Measurements from ENCODE around the gene ATG4C.
"Not testable (repeated sequence)": the region's sequence is repeated elsewhere in the genome, so short reads cannot be mapped to it uniquely, and the experiment has no call there.

ATG4C gene

DNA sequence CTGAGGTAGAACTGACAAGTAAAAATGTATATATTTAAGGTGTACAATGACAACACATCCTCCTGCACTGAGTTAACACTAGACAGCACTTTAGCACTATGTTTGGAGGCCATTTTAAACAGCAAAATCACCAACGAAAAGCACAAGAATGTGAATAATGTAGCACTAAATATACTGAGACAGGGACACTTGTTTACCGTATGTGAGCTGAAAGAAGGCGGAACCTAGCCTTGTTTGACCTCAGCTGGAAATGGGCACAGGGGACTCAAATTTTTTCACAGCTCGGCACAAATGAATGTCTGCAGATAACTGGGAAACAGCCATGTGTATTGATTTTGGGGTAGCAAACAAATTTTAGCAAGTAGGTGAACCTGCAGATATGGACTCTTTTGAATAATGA is 18.0 kb upstream of the ATG4C start:
- TF ChIP-seq, protein P1, sequence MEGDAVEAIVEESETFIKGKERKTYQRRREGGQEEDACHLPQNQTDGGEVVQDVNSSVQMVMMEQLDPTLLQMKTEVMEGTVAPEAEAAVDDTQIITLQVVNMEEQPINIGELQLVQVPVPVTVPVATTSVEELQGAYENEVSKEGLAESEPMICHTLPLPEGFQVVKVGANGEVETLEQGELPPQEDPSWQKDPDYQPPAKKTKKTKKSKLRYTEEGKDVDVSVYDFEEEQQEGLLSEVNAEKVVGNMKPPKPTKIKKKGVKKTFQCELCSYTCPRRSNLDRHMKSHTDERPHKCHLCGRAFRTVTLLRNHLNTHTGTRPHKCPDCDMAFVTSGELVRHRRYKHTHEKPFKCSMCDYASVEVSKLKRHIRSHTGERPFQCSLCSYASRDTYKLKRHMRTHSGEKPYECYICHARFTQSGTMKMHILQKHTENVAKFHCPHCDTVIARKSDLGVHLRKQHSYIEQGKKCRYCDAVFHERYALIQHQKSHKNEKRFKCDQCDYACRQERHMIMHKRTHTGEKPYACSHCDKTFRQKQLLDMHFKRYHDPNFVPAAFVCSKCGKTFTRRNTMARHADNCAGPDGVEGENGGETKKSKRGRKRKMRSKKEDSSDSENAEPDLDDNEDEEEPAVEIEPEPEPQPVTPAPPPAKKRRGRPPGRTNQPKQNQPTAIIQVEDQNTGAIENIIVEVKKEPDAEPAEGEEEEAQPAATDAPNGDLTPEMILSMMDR (IDR thresholded peaks at IDR 0.05; ENCODE audit: unreplicated experiment in 3 of 3) = no peak
- Mint-ChIP-seq H3K4me3 (no peak overlapping the region), H3K27ac (no peak overlapping the region), H3K4me1 (no peaks in the 10 kb centered on the region), H3K36me3 (ENCODE audit: low read depth) (no peaks in the 10 kb centered on the region), H3K9me3 (peaks cover 2% of the 10 kb centered on the region), H3K27me3 (ENCODE audit: low read depth) (no peaks in the 10 kb centered on the region)

DNA sequence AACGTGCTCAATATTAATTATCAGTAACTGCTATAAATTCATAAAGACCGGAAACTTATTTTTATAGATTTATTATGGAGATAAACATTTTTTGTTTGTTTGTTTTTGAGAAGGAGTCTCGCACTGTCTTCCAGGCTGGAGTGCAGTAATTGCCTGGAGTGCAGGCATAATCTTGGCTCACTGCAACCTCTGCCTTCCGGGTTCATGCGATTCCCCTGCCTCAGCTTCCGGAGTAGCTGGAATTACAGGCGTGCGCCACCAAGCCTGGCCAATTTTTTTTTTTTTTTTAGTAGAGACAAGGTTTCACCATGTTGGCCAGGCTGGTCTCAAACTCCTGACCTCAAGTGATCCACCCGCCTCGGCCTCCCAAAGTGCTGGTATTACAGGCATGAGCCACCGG is 15.4 kb upstream of the ATG4C start:
- not testable (repeated sequence) for H3K4me1 Mint-ChIP-seq; H3K27me3 Mint-ChIP-seq (ENCODE audit: low read depth); H3K4me3 Mint-ChIP-seq; H3K27ac Mint-ChIP-seq; H3K36me3 Mint-ChIP-seq (ENCODE audit: low read depth); H3K9me3 Mint-ChIP-seq

DNA sequence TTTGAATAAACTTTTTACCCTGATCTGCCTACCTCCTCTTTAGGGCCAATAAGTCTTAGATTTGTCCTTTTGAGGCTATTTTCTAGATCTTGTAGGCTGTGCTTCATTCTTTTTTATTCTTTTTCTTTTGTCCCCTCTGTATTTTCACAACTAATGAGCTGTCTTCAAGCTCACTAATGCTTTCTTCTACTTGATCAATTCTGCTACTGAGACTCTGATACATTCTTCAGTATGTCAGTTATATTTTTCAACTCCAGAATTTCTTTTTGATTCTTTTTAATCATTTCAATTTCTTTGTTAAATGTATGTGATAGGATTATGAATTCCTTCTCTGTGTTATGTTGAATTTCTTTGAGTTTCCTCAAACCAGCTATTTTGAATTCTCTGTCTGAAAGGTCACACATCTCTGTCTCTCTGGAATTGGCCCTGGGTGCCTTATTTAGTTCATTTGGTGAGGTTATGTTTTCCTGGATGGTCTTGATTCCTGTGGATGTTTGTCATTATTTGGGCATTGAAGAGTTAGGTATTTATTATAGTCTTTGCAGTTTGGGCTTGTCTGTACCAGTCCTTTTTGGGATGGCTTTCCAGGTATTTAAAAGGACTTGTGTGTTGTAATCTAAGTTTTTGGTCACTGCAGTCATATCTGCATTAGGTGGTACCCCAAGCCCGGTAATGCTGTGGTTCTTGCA is 11.2 kb upstream of the ATG4C start:
- Mint-ChIP-seq H3K36me3 (ENCODE audit: low read depth) (no peaks in the 10 kb centered on the region), H3K4me1 (no peaks in the 10 kb centered on the region), H3K4me3 (no peak overlapping the region), H3K9me3 (peaks cover 6% of the 10 kb centered on the region), H3K27ac (no peak overlapping the region), H3K27me3 (ENCODE audit: low read depth) (no peaks in the 10 kb centered on the region)
- TF ChIP-seq, protein P1 (IDR thresholded peaks at IDR 0.05; ENCODE audit: unreplicated experiment in 3 of 3) = no peak

DNA sequence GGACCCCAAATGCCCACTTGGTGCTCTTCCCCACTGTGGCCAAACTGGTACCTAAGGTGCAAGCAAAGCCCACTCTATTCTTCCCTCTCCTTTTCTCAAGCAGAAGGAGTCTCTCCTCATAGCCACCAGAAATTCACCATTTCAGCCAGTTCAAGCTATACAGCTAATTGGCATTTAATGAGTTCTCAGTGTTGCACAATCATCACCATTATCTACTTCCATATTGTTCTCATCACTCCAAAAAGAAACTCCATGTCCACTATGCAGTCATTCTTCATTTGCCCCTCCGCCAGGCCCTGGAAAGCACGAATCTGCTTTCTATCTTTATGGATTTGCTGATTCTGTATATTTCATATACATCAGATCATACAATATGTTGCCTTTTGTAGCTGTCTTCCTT is 9.9 kb upstream of the ATG4C start:
- Mint-ChIP-seq H3K27ac (no peak overlapping the region), H3K9me3 (peaks cover 6% of the 10 kb centered on the region), H3K27me3 (ENCODE audit: low read depth) (no peaks in the 10 kb centered on the region), H3K4me3 (no peak overlapping the region), H3K36me3 (ENCODE audit: low read depth) (no peaks in the 10 kb centered on the region), H3K4me1 (no peaks in the 10 kb centered on the region)
- TF ChIP-seq, protein P1 (IDR thresholded peaks at IDR 0.05; ENCODE audit: unreplicated experiment in 3 of 3) = no peak

DNA sequence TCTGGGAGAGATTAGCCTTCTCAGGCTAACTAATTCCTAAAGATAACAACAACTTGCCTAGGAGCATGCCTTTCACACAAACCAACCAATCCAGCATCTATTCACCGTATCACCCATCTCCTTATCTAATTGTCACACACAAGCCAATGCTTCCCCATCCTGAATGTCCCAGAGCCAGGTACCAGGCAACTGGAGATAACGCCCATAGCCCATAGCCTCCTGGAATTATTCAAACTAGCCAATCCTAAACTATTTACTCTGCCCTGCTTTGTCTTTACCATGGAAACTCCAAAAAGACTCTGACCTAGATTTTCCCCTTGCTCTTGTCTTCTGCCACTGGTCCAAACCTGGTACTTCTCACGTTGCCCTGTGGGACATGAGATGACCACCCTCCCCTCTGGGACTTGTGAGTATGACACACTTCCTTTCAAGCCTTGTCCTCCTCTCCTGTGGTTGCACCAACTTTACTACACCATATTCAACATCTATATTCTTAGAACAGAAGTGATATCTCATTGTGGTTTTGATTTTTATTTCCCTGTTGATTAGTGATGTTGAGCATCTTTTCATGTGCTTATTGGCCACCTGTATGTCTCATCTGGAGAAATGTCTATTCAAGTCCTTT is 8.8 kb upstream of the ATG4C start:
- Mint-ChIP-seq H3K4me3 (no peak overlapping the region), H3K27ac (no peak overlapping the region), H3K36me3 (ENCODE audit: low read depth) (no peaks in the 10 kb centered on the region), H3K9me3 (peaks cover 6% of the 10 kb centered on the region), H3K27me3 (ENCODE audit: low read depth) (no peaks in the 10 kb centered on the region), H3K4me1 (no peaks in the 10 kb centered on the region)
- TF ChIP-seq, protein P1 (IDR thresholded peaks at IDR 0.05; ENCODE audit: unreplicated experiment in 3 of 3) = no peak

DNA sequence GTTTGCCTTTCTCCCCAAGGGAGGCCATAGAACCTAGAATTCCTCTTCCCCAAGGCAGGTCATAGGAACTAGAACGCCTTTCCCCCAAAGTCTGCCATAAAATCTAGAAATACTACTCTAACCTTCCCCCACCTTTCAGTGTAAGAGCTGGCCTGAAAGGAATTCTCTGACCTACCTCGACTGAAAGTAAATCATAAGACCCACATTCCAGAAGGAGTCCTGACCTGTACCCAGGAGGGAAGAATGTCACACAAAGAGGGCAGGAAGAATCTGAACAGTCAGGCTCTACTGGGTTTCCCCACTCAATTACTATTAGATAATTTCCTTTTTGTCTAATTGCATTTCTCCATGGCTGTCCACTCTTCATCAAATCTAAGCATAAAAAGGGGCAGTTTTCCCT is 5.7 kb upstream of the ATG4C start:
- TF ChIP-seq, protein P1 (IDR thresholded peaks at IDR 0.05; ENCODE audit: unreplicated experiment in 3 of 3) = no peak
- H3K27me3 Mint-ChIP-seq (ENCODE audit: low read depth) = no peaks in the 10 kb centered on the region
- H3K4me1 Mint-ChIP-seq = no peaks in the 10 kb centered on the region
- H3K27ac Mint-ChIP-seq = peak overlapping the region in 1 of 3 experiments; percentile 78
- no peaks in the 10 kb centered on the region for H3K36me3 Mint-ChIP-seq (ENCODE audit: low read depth)
- no peaks in the 10 kb centered on the region for H3K9me3 Mint-ChIP-seq
- H3K4me3 Mint-ChIP-seq = no peak overlapping the region

All from nephron (organoid).